SH-SY5Y (cell line): ENCODE results near the gene MEAK7.

Experiments used
- GATA2 ChIP-seq: IDR thresholded peaks from 2 replicates; pipeline ENCODE4 v1.6.1; 2011; ENCODE audit warnings: mild to moderate bottlenecking, low read depth, low read length
- GATA3 ChIP-seq: IDR thresholded peaks from 2 replicates; pipeline ENCODE4 v1.6.1; 2011; ENCODE audit warnings: low read depth, mild to moderate bottlenecking, low read length, moderate library complexity

DNA sequence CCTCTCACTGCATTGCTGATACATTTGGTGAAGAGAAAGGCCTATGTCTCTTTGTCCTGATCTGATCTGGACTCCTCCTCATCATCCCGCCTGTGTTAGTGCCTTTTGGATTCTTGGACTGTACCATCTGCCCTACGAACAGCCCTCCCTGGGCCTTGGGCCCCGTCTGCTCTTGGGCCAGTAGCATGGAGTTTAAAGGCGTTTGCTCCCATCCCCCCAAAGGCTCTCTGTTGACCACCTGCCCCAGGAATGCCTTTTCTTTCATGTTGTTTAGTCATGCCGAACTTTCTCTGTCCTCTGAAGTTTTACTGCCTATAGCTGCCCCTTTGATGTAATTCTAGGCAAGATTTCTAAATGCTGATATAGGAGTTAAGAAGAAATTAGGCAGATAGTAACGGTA, 30.9 kb upstream of the MEAK7 start:
- TF ChIP-seq GATA3 (no peak), GATA2 (no peak)
